Activated naive CD8-positive, alpha-beta T cell treated with anti-CD3 and anti-CD28 coated beads, Interleukin-2, amount 50 U/mL, for 16 hours (primary cell): ENCODE measurements around the gene LRRC59.

Experiments
- DNase-seq: peaks from one replicate; pipeline ENCODE4 v3.0.0-alpha.2; 2020; ENCODE audit warnings: low read depth, low spot score

The LRRC59 gene

GRCh38 chr17:50362661-50363060, 34.7 kb downstream of the LRRC59 start:
- no peak for DNase-seq

GRCh38 chr17:50361561-50362480, 35.5 kb downstream of the LRRC59 start:
- no peak for DNase-seq

GRCh38 chr17:50360486-50361115, 36.7 kb downstream of the LRRC59 start:
- no peak for DNase-seq

GRCh38 chr17:50359998-50360461, 37.3 kb downstream of the LRRC59 start:
- no peak for DNase-seq

- DNase-seq: no peak
Observed at GRCh38 chr17:50359005-50359699, 38.2 kb downstream of the LRRC59 start.

- no peak for DNase-seq
Observed at GRCh38 chr17:50358177-50358576, 39.1 kb downstream of the LRRC59 start.

- no peak for DNase-seq
Observed at GRCh38 chr17:50356892-50357510, 40.3 kb downstream of the LRRC59 start.

GRCh38 chr17:50356418-50356817, 40.9 kb downstream of the LRRC59 start:
- no peak for DNase-seq

GRCh38 chr17:50355701-50356341, 41.5 kb downstream of the LRRC59 start:
- DNase-seq: no peak

GRCh38 chr17:50355336-50355700, 42.0 kb downstream of the LRRC59 start:
- no peak for DNase-seq

- no peak for DNase-seq
Observed at GRCh38 chr17:50354776-50355175, 42.5 kb downstream of the LRRC59 start.

GRCh38 chr17:50354198-50354597, 43.1 kb downstream of the LRRC59 start:
- DNase-seq: no peak

- no peak for DNase-seq
Observed at GRCh38 chr17:50353600-50354195, 43.6 kb downstream of the LRRC59 start.

- DNase-seq: no peak
Observed at GRCh38 chr17:50352693-50353599, 44.4 kb downstream of the LRRC59 start.

GRCh38 chr17:50352072-50352692, 45.1 kb downstream of the LRRC59 start:
- no peak for DNase-seq

- no peak for DNase-seq
Observed at GRCh38 chr17:50350733-50351132, 46.6 kb downstream of the LRRC59 start.

GRCh38 chr17:50349243-50349600, 48.1 kb downstream of the LRRC59 start:
- DNase-seq: no peak

GRCh38 chr17:50348522-50349242, 48.6 kb downstream of the LRRC59 start:
- DNase-seq: no peak

GRCh38 chr17:50347894-50348291, 49.4 kb downstream of the LRRC59 start:
- DNase-seq: no peak
